Measurements from ENCODE around the gene CRTC3.

GRCh38 chr15:90594301-90594738, 64.6 kb downstream of the CRTC3 start:
- TF ChIP-seq, protein P1, sequence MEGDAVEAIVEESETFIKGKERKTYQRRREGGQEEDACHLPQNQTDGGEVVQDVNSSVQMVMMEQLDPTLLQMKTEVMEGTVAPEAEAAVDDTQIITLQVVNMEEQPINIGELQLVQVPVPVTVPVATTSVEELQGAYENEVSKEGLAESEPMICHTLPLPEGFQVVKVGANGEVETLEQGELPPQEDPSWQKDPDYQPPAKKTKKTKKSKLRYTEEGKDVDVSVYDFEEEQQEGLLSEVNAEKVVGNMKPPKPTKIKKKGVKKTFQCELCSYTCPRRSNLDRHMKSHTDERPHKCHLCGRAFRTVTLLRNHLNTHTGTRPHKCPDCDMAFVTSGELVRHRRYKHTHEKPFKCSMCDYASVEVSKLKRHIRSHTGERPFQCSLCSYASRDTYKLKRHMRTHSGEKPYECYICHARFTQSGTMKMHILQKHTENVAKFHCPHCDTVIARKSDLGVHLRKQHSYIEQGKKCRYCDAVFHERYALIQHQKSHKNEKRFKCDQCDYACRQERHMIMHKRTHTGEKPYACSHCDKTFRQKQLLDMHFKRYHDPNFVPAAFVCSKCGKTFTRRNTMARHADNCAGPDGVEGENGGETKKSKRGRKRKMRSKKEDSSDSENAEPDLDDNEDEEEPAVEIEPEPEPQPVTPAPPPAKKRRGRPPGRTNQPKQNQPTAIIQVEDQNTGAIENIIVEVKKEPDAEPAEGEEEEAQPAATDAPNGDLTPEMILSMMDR (IDR thresholded peaks at IDR 0.05; ENCODE audit: poor library complexity) = no peak
- no peak for TF ChIP-seq EZH2phosphoT487 (IDR thresholded peaks at IDR 0.05; ENCODE audit: low read depth, severe bottlenecking, unreplicated experiment)
- TF ChIP-seq EZH2 (IDR thresholded peaks at IDR 0.05; ENCODE audit: borderline replicate concordance) = no peak
